GM10266 (cell line): ENCODE measurements around the gene NFX1.
A peak's percentile ranks its signal among the peaks of the same experiment; 100 is the strongest.

Experiments
- DNase-seq: peaks from one replicate; pipeline ENCODE4 v3.0.0; 2012; ENCODE audit errors: extremely low spot score
- TF ChIP-seq, protein P1 (sequence below): IDR thresholded peaks from 2 replicates; pipeline ENCODE4 v1.5.1; 2012; ENCODE audit warnings: mild to moderate bottlenecking, low read depth; ENCODE audit not compliant: control insufficient read depth, insufficient read depth; ENCODE audit errors: missing control alignments

Gene NFX1

DNA sequence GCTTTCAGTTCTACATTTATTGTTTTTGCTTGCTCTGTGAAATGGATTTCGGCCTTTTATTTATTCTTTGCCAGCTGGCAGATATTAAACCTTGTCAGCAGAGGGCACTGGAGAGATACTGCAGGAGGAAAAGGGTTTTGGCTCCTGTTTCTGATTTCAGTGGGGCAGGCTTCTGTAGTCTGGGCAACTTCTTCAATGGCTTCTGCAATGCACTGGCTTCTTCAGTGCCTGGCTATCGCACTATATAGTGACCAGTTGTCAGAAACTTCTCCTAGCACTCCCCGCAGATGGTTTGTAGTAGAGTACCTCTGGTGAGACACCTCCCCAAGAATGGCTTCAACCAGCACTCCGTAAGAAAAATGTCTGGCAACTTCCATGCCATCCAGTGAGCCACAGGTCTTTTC, 3.2 kb upstream of the NFX1 start:
- TF ChIP-seq, protein P1, sequence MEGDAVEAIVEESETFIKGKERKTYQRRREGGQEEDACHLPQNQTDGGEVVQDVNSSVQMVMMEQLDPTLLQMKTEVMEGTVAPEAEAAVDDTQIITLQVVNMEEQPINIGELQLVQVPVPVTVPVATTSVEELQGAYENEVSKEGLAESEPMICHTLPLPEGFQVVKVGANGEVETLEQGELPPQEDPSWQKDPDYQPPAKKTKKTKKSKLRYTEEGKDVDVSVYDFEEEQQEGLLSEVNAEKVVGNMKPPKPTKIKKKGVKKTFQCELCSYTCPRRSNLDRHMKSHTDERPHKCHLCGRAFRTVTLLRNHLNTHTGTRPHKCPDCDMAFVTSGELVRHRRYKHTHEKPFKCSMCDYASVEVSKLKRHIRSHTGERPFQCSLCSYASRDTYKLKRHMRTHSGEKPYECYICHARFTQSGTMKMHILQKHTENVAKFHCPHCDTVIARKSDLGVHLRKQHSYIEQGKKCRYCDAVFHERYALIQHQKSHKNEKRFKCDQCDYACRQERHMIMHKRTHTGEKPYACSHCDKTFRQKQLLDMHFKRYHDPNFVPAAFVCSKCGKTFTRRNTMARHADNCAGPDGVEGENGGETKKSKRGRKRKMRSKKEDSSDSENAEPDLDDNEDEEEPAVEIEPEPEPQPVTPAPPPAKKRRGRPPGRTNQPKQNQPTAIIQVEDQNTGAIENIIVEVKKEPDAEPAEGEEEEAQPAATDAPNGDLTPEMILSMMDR = peak; percentile 79
- DNase-seq = peak; percentile 55

DNA sequence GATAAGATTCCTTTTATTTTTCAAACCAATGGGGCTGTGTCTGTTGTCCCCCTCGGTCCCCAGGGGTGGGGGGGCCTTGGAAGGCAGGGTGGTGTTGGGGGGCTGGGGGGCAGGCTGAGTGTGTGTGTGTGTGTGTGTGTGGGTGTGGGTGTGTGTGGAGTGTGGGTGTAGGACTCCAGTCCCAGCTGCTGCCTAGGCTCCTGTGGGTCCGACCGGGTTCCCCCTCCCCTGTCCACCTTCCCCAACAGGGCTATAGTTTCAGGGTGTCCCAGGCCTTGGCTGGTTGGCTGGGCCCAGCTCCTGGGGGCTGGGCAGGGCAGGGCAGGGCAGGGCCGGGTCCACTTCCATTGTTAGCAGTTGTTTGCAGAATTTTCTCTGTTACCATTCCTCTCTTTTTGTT, 2.1 kb upstream of the NFX1 start:
- DNase-seq = no peak
- TF ChIP-seq, protein P1 = no peak

DNA sequence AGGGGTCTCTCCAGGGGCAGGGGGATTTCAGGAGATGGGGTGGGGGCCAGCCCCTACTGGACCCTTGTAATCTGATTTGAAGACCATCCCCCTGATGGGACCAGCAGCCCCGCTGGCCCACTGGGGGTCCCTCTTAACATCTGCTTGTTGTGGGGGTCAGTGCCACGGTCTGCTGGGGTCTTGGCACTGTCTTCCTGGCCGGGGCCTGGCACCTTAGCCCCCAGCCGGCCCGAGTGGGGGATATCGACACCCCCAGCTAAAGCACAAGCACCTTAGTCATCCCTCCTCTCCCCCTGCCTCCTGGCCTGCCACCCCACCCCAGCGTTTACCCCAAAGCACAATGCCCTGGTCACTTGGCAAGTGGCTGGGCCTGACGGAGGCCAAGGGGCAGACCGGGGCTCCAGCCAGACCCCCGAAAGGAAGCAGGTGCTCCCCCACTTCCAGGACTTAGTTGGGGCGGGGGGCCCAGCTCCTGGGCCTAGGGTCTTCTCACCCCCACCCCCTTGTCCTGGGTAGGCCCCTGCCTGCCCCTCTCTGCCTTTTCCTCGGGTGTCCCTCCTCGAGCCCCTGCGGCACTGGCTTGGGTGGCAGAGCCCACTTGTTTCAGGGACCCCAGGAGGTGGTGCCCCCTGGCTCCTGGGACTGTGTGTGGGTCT, 1.4 kb upstream of the NFX1 start:
- TF ChIP-seq, protein P1 = no peak
- no peak for DNase-seq

DNA sequence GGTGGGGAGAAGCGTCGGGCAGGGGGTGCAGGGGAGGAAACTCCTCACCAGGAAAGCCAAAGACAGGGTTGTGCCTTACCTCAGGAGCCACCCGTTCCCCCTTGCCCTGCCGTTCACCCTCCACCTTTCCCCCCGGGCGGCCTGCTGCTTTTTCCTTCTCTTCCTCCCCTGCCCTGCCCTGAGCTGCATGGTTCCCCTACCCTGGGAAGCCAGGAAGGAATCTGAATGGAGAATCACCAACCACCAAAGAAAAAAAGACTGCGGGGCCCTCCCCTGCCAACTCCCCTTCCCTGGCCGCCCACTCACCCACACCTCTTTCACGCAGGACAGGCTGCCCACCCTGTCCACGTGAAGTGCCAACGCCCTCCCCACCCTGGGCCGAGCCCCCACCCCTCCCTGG, 820 bp upstream of the NFX1 start:
- DNase-seq = no peak
- TF ChIP-seq, protein P1 = no peak

DNA sequence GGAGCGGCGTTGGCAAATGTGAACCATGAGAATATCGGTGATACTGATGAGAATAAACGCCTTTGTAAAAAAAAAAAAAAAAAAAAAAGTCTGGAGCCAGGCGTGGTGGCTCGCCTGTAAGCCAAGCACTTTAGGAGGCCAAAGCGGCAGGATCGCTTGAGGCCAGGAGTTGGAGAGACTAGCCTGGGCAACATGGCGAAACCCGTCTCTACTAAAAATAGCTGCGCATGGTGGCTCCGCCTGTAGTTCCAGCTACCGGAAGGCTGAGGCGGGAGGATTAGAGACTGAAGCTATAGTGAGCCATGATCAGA, 425 bp upstream of the NFX1 start:
- no peak for DNase-seq
- TF ChIP-seq, protein P1 = no peak

DNA sequence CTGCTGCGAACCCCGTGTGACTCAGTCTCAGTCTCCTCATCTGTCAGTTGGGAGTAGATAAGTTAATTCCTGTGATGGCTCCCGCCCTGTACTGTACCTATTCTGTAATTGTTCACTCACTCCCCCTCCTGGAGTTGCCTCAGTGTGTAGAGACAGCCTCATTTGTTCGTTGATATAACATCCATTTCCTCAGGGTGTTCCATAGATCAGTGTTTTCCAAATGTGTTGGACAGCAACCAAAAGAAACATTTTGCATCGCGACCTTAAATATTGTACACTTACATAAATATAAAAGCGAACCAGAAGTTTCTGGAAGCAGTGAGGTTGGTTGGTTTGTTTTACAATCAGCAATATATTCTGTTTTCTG, 698 bp downstream of the NFX1 start:
- no peak for DNase-seq

DNA sequence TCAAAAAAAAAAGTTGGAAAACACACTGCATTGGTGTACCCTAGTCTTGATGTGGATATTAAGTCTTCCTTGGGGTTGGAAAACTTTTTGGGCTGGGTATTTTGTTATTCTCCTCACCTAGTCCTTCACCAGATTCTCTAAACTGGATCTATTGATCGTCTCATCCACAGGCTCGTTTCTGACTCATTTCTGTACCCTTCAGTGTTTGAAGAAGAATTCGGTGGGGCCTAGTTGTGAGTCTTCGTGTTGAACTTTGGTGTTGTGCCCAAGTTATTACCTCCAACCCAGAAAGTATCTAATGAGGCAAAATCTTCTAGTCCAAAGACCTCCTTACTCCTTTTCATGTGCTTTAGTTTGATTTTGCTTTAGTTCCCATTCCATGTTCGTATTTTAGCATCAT, 1.6 kb downstream of the NFX1 start:
- TF ChIP-seq, protein P1 = no peak
- DNase-seq = no peak

More for the DNA sequence above, 698 bp downstream of the NFX1 start:
- TF ChIP-seq, protein P1 = no peak
